ENCODE measurements around the gene SLC9A3.

DNA sequence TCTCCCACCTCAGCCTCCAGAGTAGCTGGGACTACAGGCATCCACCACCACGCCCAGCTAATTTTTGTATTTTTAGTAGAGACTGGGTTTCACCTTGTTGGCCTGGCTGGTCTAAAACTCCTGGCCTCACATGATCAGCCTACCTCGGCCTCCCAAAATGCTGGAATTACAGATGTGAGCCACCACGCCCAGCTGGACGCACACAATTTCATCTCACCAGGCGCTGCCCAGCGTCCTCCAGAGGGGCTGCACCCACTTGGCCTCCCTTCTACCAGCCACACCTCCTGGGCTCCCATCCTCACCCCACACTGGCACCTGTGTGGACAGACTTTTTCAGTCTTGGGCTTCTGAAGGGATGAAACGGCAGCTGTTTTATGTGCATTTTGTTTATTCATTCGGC, 85.1 kb downstream of the SLC9A3 start:
- TF ChIP-seq POLR2A (IDR thresholded peaks at IDR 0.05; ENCODE audit: low read depth, low read length) (no peak), SPI1 (IDR thresholded peaks at IDR 0.05; ENCODE audit: low read depth, low read length) (no peak), TAF1 (IDR thresholded peaks at IDR 0.05; ENCODE audit: low read depth, low read length) (no peak), POLR2AphosphoS5 (IDR thresholded peaks at IDR 0.05; ENCODE audit: low read depth, low read length) (no peak)
